H9 (cell line): ENCODE measurements around the gene SUOX. TPM values are rescaled to one million over a fixed set of nuclear protein-coding genes. Genes with fewer than 3 reads are reported as not detected.

ENCODE experiments used
- DNase-seq: peaks from one replicate; pipeline ENCODE4 v3.0.0-alpha.2; 2017
- H2AFZ ChIP-seq: one replicate; pipeline ENCODE4 v1.6.1; 2013; ENCODE audit warnings: mild to moderate bottlenecking, low read length, control low read depth, moderate library complexity
- H2AK5ac ChIP-seq: 2 replicates; pipeline ENCODE4 v1.6.1; 2013; ENCODE audit warnings: low read length, control low read depth, mixed read lengths; ENCODE audit not compliant: insufficient read length
- H2BK120ac ChIP-seq: one replicate; pipeline ENCODE4 v1.6.1; 2013; ENCODE audit warnings: low read depth, mild to moderate bottlenecking, low read length, control low read depth, inconsistent platforms; ENCODE audit not compliant: poor library complexity, severe bottlenecking
- H2BK12ac ChIP-seq: 2 replicates; pipeline ENCODE4 v1.6.1; 2013; ENCODE audit warnings: low read length, control low read depth, mixed read lengths, low read depth; ENCODE audit not compliant: insufficient read length
- H2BK15ac ChIP-seq: 2 replicates; pipeline ENCODE4 v1.6.1; 2013; ENCODE audit warnings: low read depth, low read length, control low read depth
- H2BK20ac ChIP-seq: one replicate; pipeline ENCODE4 v1.6.1; 2013; ENCODE audit warnings: low read depth, mild to moderate bottlenecking, low read length, control low read depth, inconsistent platforms; ENCODE audit not compliant: poor library complexity, severe bottlenecking
- H2BK5ac ChIP-seq: 2 replicates; pipeline ENCODE4 v1.6.1; 2013; ENCODE audit warnings: low read length, control low read depth, mixed read lengths; ENCODE audit not compliant: insufficient read length
- H3K14ac ChIP-seq: 2 replicates; pipeline ENCODE4 v1.6.1; 2013; ENCODE audit warnings: low read length, control low read depth; ENCODE audit not compliant: insufficient read depth
- H3K18ac ChIP-seq: 2 replicates; pipeline ENCODE4 v1.6.1; 2013; ENCODE audit warnings: low read depth, mild to moderate bottlenecking, mixed read lengths, low read length, control low read depth; ENCODE audit not compliant: insufficient read length
- H3K23ac ChIP-seq: 2 replicates; pipeline ENCODE4 v1.6.1; 2013; ENCODE audit warnings: low read length, control low read depth, mixed read lengths, low read depth; ENCODE audit not compliant: insufficient read length
- H3K23me2 ChIP-seq: 2 replicates; pipeline ENCODE4 v1.6.1; 2013; ENCODE audit warnings: low read depth, mild to moderate bottlenecking, mixed read lengths, low read length, control low read depth; ENCODE audit not compliant: insufficient read length, poor library complexity, severe bottlenecking
- H3K27ac ChIP-seq: 2 replicates; pipeline ENCODE4 v1.5.1; 2013; ENCODE audit warnings: low read length, control low read depth, mixed read lengths, low read depth; ENCODE audit not compliant: insufficient read length
- H3K27me3 ChIP-seq: 2 replicates; pipeline ENCODE4 v1.6.1; 2013; ENCODE audit warnings: low read length, control low read depth, inconsistent platforms; ENCODE audit not compliant: insufficient read depth
- H3K4ac ChIP-seq: 2 replicates; pipeline ENCODE4 v1.6.1; 2013; ENCODE audit warnings: low read depth, mild to moderate bottlenecking, control low read depth, inconsistent platforms, low read length, moderate library complexity
- H3K4me1 ChIP-seq: 2 replicates; pipeline ENCODE4 v1.6.1; 2013; ENCODE audit warnings: low read length, control low read depth, inconsistent platforms; ENCODE audit not compliant: insufficient read depth
- H3K4me2 ChIP-seq: 2 replicates; pipeline ENCODE4 v1.6.1; 2013; ENCODE audit warnings: low read length, control low read depth, mixed read lengths; ENCODE audit not compliant: insufficient read length, insufficient read depth
- H3K56ac ChIP-seq: 2 replicates; pipeline ENCODE4 v1.6.1; 2013; ENCODE audit warnings: low read depth, mild to moderate bottlenecking, mixed read lengths, low read length, control low read depth; ENCODE audit not compliant: insufficient read length
- H3K79me1 ChIP-seq: 2 replicates; pipeline ENCODE4 v1.6.1; 2013; ENCODE audit warnings: low read depth, mild to moderate bottlenecking, moderate library complexity, low read length, control low read depth, inconsistent platforms; ENCODE audit not compliant: insufficient read depth, poor library complexity, severe bottlenecking
- H3K79me2 ChIP-seq: 2 replicates; pipeline ENCODE4 v1.6.1; 2013; ENCODE audit warnings: low read length, control low read depth, inconsistent platforms; ENCODE audit not compliant: insufficient read depth
- H3K9ac ChIP-seq: 2 replicates; pipeline ENCODE4 v1.6.1; 2013; ENCODE audit warnings: low read length, control low read depth, mixed read lengths; ENCODE audit not compliant: insufficient read length; ENCODE audit errors: extremely low read depth
- H3K9me3 ChIP-seq: one replicate; pipeline ENCODE4 v1.6.1; 2013; ENCODE audit warnings: low read depth, low read length, inconsistent platforms; ENCODE audit not compliant: control insufficient read depth
- H3T11ph ChIP-seq: one replicate; pipeline ENCODE4 v1.6.1; 2013; ENCODE audit warnings: mild to moderate bottlenecking, low read length, control low read depth, inconsistent platforms
- H4K20me1 ChIP-seq: one replicate; pipeline ENCODE4 v1.6.1; 2013; ENCODE audit not compliant: control insufficient read depth, insufficient read length, insufficient read depth
- H4K5ac ChIP-seq: 2 replicates; pipeline ENCODE4 v1.6.1; 2013; ENCODE audit warnings: low read depth, mild to moderate bottlenecking, mixed read lengths, low read length, control low read depth; ENCODE audit not compliant: insufficient read length
- H4K8ac ChIP-seq: replicated peaks from 2 replicates; pipeline ENCODE4 v1.6.1; 2013; ENCODE audit warnings: low read length, control low read depth, mixed read lengths, low read depth; ENCODE audit not compliant: insufficient read length
- H4K91ac ChIP-seq: 2 replicates; pipeline ENCODE4 v1.6.1; 2013; ENCODE audit warnings: low read depth, mild to moderate bottlenecking, moderate library complexity, mixed read lengths, low read length, control low read depth; ENCODE audit not compliant: insufficient read length
- H3K27ac Mint-ChIP-seq, 3 experiments: 2 replicates in 2 of 3; 3 replicates in 1 of 3; pipeline ENCODE4 v1.8.0; 2020 to 2021; ENCODE audit warnings: mixed read lengths in 3 of 3, mild to moderate bottlenecking in 1 of 3, moderate library complexity in 1 of 3
- H3K27me3 Mint-ChIP-seq: 2 replicates; pipeline ENCODE4 v1.8.0; 2021; ENCODE audit warnings: low read depth, mild to moderate bottlenecking, moderate library complexity, mixed read lengths
- H3K36me3 Mint-ChIP-seq, 3 experiments: 2 replicates in 2 of 3; 3 replicates in 1 of 3; pipeline ENCODE4 v1.8.0; 2020 to 2021; ENCODE audit warnings: low read depth in 3 of 3, mixed read lengths in 3 of 3; ENCODE audit not compliant: insufficient read depth in 1 of 3
- H3K4me1 Mint-ChIP-seq, 2 experiments: 2 replicates each; pipeline ENCODE4 v1.8.0; 2020; ENCODE audit warnings: mixed read lengths in 2 of 2
- H3K4me3 Mint-ChIP-seq, 2 experiments: 2 replicates in 1 of 2; 3 replicates in 1 of 2; pipeline ENCODE4 v1.8.0; 2020 to 2021; ENCODE audit warnings: mild to moderate bottlenecking in 2 of 2, mixed read lengths in 2 of 2, moderate library complexity in 1 of 2
- H3K9me3 Mint-ChIP-seq, 2 experiments: 2 replicates in 1 of 2; 3 replicates in 1 of 2; pipeline ENCODE4 v1.8.0; 2020; ENCODE audit warnings: mild to moderate bottlenecking in 2 of 2, mixed read lengths in 2 of 2, moderate library complexity in 1 of 2
- CTCF ChIP-seq: fragments of 200-600 bp; sonication (generic); conservative IDR thresholded peaks from 3 replicates; pipeline ENCODE4 v1.8.0; 2021; ENCODE audit warnings: antibody characterized with exemption, mild to moderate bottlenecking
- WGBS: extraction: QIAGEN DNeasy Blood & Tissue Kit; methylation state at CpG from one replicate; pipeline ENCODE4 v1.1.7; 2013; ENCODE audit warnings: missing lambda C conversion rate, low lambda C conversion rate, mixed read lengths; ENCODE audit not compliant: insufficient read length; ENCODE audit errors: extremely low coverage; 5-methylcytosine and 5-hydroxymethylcytosine counted together
- total RNA-seq: library from RNA; stranded (reverse); gene quantifications from 2 replicates; pipeline ENCODE4 v1.2.1, GENCODE V29; 2021

SUOX gene
- total RNA-seq, 1 experiment from 2014 or later: 21.0 TPM

- Histone ChIP-seq H3K79me1 (no peaks in the 10 kb centered on the region), H3K18ac (peak overlapping the region; percentile 89), H3K4me2 (peak overlapping the region; percentile 97), H3K9ac (peak overlapping the region; percentile 87), H3K23ac (no peak overlapping the region), H3K56ac (no peak overlapping the region), H2BK5ac (no peak overlapping the region), H2AK5ac (no peak overlapping the region), H3K14ac (peak overlapping the region; percentile 96), H4K8ac (no peak overlapping the region), H3K4ac (no peak overlapping the region), H2AFZ (peak overlapping the region; percentile 65), H3K27me3 (no peaks in the 10 kb centered on the region), H2BK12ac (no peak overlapping the region), H2BK120ac (no peak overlapping the region), H3K23me2 (peaks cover 7% of the 10 kb centered on the region), H3K4me1 (no peaks in the 10 kb centered on the region), H4K20me1 (no peaks in the 10 kb centered on the region), H3T11ph (peak overlapping the region; percentile 71), H3K9me3 (no peaks in the 10 kb centered on the region), H4K5ac (peak overlapping the region; percentile 9), H4K91ac (no peak overlapping the region), H3K27ac (no peak overlapping the region), H3K79me2 (no peaks in the 10 kb centered on the region), H2BK15ac (no peak overlapping the region), H2BK20ac (no peak overlapping the region)
- DNase-seq: peak; percentile 91
- Mint-ChIP-seq H3K27me3 (no peaks in the 10 kb centered on the region), H3K36me3 (peaks cover 11 to 27% (median 20%) of the 10 kb centered on the region in 3 experiments), H3K27ac (peak overlapping the region; percentile 77 to 95 (median 95)), H3K4me1 (peaks cover 8 to 15% of the 10 kb centered on the region in 2 experiments), H3K4me3 (peak overlapping the region; percentile 75 to 89), H3K9me3 (no peaks in the 10 kb centered on the region)
- no peak for TF ChIP-seq CTCF
- no CpG with 5 or more reads among the region's 44 CpGs for WGBS
Measured at GRCh38 chr12:56007564-56008559, 10.8 kb downstream of the SUOX start.
